ENCODE results near the gene TIGD7. TPM values are rescaled to one million over a fixed set of nuclear protein-coding genes. Genes with fewer than 3 reads are reported as not detected.

TIGD7 gene
- total RNA-seq, 1 experiment from 2014 or later: 5.5 TPM

- ChIA-PET CTCF (no interaction called here), POLR2A (ENCODE audit: unreplicated experiment) (no interaction called here)
- Histone ChIP-seq H4K20me1 (ENCODE audit: low read length) (no peaks in the 10 kb centered on the region), H3K27ac (ENCODE audit: low read length) (peak overlapping the region; percentile 80), H2AFZ (ENCODE audit: low read length) (peak overlapping the region; percentile 85), H3K79me2 (ENCODE audit: low read length) (peaks cover 39% of the 10 kb centered on the region), H3K27me3 (ENCODE audit: low read length) (no peaks in the 10 kb centered on the region), H3K36me3 (ENCODE audit: low read depth, low read length) (peaks cover 44% of the 10 kb centered on the region), H3K9ac (ENCODE audit: low read length) (peak overlapping the region; percentile 95), H3K4me1 (ENCODE audit: insufficient read depth, low read length) (peaks cover 6% of the 10 kb centered on the region), H3F3A (ENCODE audit: low read length, unreplicated experiment) (no peaks in the 10 kb centered on the region), H3K9me2 (replicated peaks; ENCODE audit: low read length) (no peaks in the 10 kb centered on the region), H3K4me2 (ENCODE audit: low read length) (peak overlapping the region; percentile 87), H3K4me3 (ENCODE audit: low read length) (peak overlapping the region; percentile 84), H3K9me3 (ENCODE audit: low read length) (no peaks in the 10 kb centered on the region)
- ATAC-seq (no peak), DNase-seq (no peak)
- TSS peak; percentile 51 for BruUV-seq (replicated peaks)
- intact Hi-C loops (cut with micrococcal nuclease): no loop called here
- TF ChIP-seq EZH2 (IDR thresholded peaks at IDR 0.05; ENCODE audit: low read length, unreplicated experiment): no peak
These were observed 848 bp upstream of the TIGD7 start for GRCh38 chr16:3306078-3306477.

- Histone ChIP-seq H3F3A (ENCODE audit: low read length, unreplicated experiment) (no peaks in the 10 kb centered on the region), H3K9me3 (ENCODE audit: low read length) (no peaks in the 10 kb centered on the region), H3K27ac (ENCODE audit: low read length) (peak overlapping the region; percentile 80; the same call in 1 of the 2 replicates), H3K36me3 (ENCODE audit: low read depth, low read length) (peaks cover 45% of the 10 kb centered on the region), H3K9me2 (replicated peaks; ENCODE audit: low read length) (no peaks in the 10 kb centered on the region), H3K27me3 (ENCODE audit: low read length) (no peaks in the 10 kb centered on the region), H4K20me1 (ENCODE audit: low read length) (no peaks in the 10 kb centered on the region), H3K4me3 (ENCODE audit: low read length) (peak overlapping the region; percentile 84), H3K9ac (ENCODE audit: low read length) (peak overlapping the region; percentile 95), H3K4me1 (ENCODE audit: insufficient read depth, low read length) (peaks cover 6% of the 10 kb centered on the region), H3K79me2 (ENCODE audit: low read length) (peaks cover 39% of the 10 kb centered on the region), H3K4me2 (ENCODE audit: low read length) (peak overlapping the region; percentile 87), H2AFZ (ENCODE audit: low read length) (peak overlapping the region; percentile 85)
- TF ChIP-seq CTCF (conservative IDR thresholded peaks at IDR 0.05; ENCODE audit: low read depth, low read length) (no peak), EZH2phosphoT487 (IDR thresholded peaks at IDR 0.05; ENCODE audit: borderline replicate concordance, low read length) (no peak), EZH2 (IDR thresholded peaks at IDR 0.05; ENCODE audit: low read length, unreplicated experiment) (no peak)
- ATAC-seq (no peak; the same call in 1 of the 2 replicates), DNase-seq (no peak)
- no TSS peak for BruUV-seq (replicated peaks)
- ChIA-PET POLR2A (ENCODE audit: unreplicated experiment) (no interaction called here), CTCF (no interaction called here)
- intact Hi-C loops (cut with micrococcal nuclease): no loop called here
These were observed 860 bp downstream of the TIGD7 start for GRCh38 chr16:3304370-3304769.

- no peak overlapping the region for H2AFZ ChIP-seq (ENCODE audit: low read length)
- H3K36me3 ChIP-seq (ENCODE audit: low read depth, low read length): peaks cover 34% of the 10 kb centered on the region
- POLR2A ChIA-PET (ENCODE audit: unreplicated experiment): no interaction called here
- no peak overlapping the region for H3K27ac ChIP-seq (ENCODE audit: low read length)
- no peaks in the 10 kb centered on the region for H3K4me1 ChIP-seq (ENCODE audit: insufficient read depth, low read length)
- intact Hi-C loops (cut with micrococcal nuclease): no loop called here
- TF ChIP-seq CTCF (conservative IDR thresholded peaks at IDR 0.05; ENCODE audit: low read depth, low read length) (no peak), EZH2phosphoT487 (IDR thresholded peaks at IDR 0.05; ENCODE audit: borderline replicate concordance, low read length) (no peak), EZH2 (IDR thresholded peaks at IDR 0.05; ENCODE audit: low read length, unreplicated experiment) (no peak)
- no TSS peak for BruUV-seq (replicated peaks)
- CTCF ChIA-PET: no interaction called here
- no peaks in the 10 kb centered on the region for H3K27me3 ChIP-seq (ENCODE audit: low read length)
- no peaks in the 10 kb centered on the region for H3K9me3 ChIP-seq (ENCODE audit: low read length)
- no peak overlapping the region for H3K4me3 ChIP-seq (ENCODE audit: low read length)
- no peak overlapping the region for H3K4me2 ChIP-seq (ENCODE audit: low read length)
- ATAC-seq (no peak), DNase-seq (no peak)
- no peak overlapping the region for H3K9ac ChIP-seq (ENCODE audit: low read length)
- H3K79me2 ChIP-seq (ENCODE audit: low read length): 0 out of 2 replicates have a peak, but pooled peaks cover 7% of the 10 kb centered on the region
- H3K9me2 ChIP-seq (replicated peaks; ENCODE audit: low read length): no peaks in the 10 kb centered on the region
- no peaks in the 10 kb centered on the region for H4K20me1 ChIP-seq (ENCODE audit: low read length)
- no peaks in the 10 kb centered on the region for H3F3A ChIP-seq (ENCODE audit: low read length, unreplicated experiment)
These were observed 9.4 kb downstream of the TIGD7 start for GRCh38 chr16:3295783-3296182.
